Transverse colon (tissue), 4 donors: ENCODE measurements around the gene NRG2.

Experiments
- EP300 ChIP-seq: sonication (generic); formaldehyde crosslinking; IDR thresholded peaks from one replicate; pipeline ENCODE4 v1.6.1; 2017; ENCODE audit warnings: antibody characterized with exemption, low read depth
- POLR2A ChIP-seq: fragments of 450-650 bp; IDR thresholded peaks from one replicate; pipeline ENCODE4 v1.6.1; 2016; ENCODE audit warnings: antibody characterized with exemption, mild to moderate bottlenecking, moderate library complexity
- POLR2AphosphoS5 ChIP-seq, 3 donors: sonication (generic); formaldehyde crosslinking; IDR thresholded peaks; one replicate each; pipeline ENCODE4 v1.6.1; 2016; ENCODE audit warnings: antibody characterized with exemption in 3 of 3
- TF ChIP-seq, protein P1 (sequence below), 5 experiments: fragments of 200-600 bp in 3 of 5; fragments of 450-650 bp in 2 of 5; sonication (generic) in 3 of 5; IDR thresholded peaks; 1 replicate in 2 of 5; 2 replicates in 3 of 5; pipeline ENCODE4 v1.5.1; 2016 to 2017; ENCODE audit warnings: antibody characterized with exemption in 5 of 5, inconsistent platforms in 3 of 5, mild to moderate bottlenecking in 2 of 5, moderate library complexity in 1 of 5

DNA sequence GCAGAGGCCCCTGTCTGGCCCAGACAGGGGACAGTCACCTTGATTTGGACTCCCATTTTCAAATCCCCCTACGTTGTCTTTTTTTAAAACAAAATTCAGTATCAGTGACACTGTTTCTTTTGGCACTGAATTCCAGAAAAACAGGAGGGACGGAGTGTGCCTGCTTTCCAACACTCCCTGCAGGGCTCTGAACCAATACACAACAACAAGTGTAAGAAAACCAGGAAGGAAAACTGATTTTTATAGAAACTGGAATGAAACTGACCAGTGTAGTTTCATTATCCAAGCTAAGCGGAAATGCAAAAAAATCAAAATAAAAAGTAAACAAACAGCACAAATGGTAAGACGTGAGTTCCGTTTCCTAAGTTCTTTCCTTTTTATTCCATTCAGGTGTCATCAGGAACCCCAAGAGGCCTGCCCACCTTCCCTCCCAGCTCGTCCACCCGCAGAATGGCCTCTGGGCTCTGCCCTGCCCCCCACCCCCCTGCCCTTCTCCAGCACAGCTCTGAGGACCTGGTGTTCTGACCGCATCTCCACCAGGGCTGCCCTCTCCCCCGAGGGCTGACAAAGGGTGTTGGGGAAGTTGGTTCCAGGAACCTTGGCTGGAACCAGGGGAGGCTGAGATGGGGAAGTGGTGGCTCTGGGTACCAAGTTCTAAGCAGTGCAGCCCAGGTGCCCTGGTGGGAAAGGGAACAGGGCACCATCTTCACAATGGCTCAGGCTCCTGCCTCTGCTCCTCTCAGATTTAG is 173.9 kb downstream of the NRG2 start:
- TF ChIP-seq POLR2AphosphoS5 (IDR thresholded peaks at IDR 0.05) (no peak), POLR2A (no peak), EP300 (no peak)
- TF ChIP-seq, protein P1, sequence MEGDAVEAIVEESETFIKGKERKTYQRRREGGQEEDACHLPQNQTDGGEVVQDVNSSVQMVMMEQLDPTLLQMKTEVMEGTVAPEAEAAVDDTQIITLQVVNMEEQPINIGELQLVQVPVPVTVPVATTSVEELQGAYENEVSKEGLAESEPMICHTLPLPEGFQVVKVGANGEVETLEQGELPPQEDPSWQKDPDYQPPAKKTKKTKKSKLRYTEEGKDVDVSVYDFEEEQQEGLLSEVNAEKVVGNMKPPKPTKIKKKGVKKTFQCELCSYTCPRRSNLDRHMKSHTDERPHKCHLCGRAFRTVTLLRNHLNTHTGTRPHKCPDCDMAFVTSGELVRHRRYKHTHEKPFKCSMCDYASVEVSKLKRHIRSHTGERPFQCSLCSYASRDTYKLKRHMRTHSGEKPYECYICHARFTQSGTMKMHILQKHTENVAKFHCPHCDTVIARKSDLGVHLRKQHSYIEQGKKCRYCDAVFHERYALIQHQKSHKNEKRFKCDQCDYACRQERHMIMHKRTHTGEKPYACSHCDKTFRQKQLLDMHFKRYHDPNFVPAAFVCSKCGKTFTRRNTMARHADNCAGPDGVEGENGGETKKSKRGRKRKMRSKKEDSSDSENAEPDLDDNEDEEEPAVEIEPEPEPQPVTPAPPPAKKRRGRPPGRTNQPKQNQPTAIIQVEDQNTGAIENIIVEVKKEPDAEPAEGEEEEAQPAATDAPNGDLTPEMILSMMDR (IDR thresholded peaks at IDR 0.05) = no peak
